Activated naive CD4-positive, alpha-beta T cell treated with anti-CD3 and anti-CD28 coated beads, Interleukin-2, amount 10 ng/mL, durations not matched to agents 7 days and 5 days (primary cell): Measurements from ENCODE around the gene RIPOR2.

Experiments used
- CTCF ChIA-PET: fragments of 350-600 bp; sonication (Branson Sonifier 250); formaldehyde crosslinking; loops from one replicate; lab custom pipeline; 2021; ENCODE audit warnings: antibody characterized with exemption; lab: Charles Lee
- DNase-seq: peaks from one replicate; pipeline ENCODE4 v3.0.0-alpha.2; 2020
- H3K27ac Mint-ChIP-seq: one replicate; pipeline ENCODE4 v1.8.0; 2021; ENCODE audit warnings: mild to moderate bottlenecking, moderate library complexity, mixed read lengths
- H3K27me3 Mint-ChIP-seq: one replicate; pipeline ENCODE4 v1.8.0; 2021; ENCODE audit warnings: mild to moderate bottlenecking, mixed read lengths
- H3K36me3 Mint-ChIP-seq: one replicate; pipeline ENCODE4 v1.8.0; 2021; ENCODE audit warnings: mixed read lengths
- H3K4me1 Mint-ChIP-seq: one replicate; pipeline ENCODE4 v1.8.0; 2021; ENCODE audit warnings: mixed read lengths
- H3K4me3 Mint-ChIP-seq: one replicate; pipeline ENCODE4 v1.8.0; 2021; ENCODE audit warnings: mild to moderate bottlenecking, moderate library complexity, mixed read lengths
- H3K9me3 Mint-ChIP-seq: one replicate; pipeline ENCODE4 v1.8.0; 2021; ENCODE audit warnings: mixed read lengths

The RIPOR2 gene

GRCh38 chr6:24845578-24845977 is 90.2 kb downstream of the RIPOR2 start:
- Mint-ChIP-seq H3K4me1 (peaks cover 57% of the 10 kb centered on the region), H3K27ac (peak overlapping the region; percentile 2), H3K9me3 (no peaks in the 10 kb centered on the region), H3K4me3 (no peak overlapping the region), H3K36me3 (peaks cover 95% of the 10 kb centered on the region), H3K27me3 (no peaks in the 10 kb centered on the region)
- DNase-seq: no peak
- CTCF ChIA-PET: interaction anchor here (1.4 kb wide), 1 partner anchor 88 kb away, joined by 4 read pairs; no protein-coding TSS in a partner anchor

DNA sequence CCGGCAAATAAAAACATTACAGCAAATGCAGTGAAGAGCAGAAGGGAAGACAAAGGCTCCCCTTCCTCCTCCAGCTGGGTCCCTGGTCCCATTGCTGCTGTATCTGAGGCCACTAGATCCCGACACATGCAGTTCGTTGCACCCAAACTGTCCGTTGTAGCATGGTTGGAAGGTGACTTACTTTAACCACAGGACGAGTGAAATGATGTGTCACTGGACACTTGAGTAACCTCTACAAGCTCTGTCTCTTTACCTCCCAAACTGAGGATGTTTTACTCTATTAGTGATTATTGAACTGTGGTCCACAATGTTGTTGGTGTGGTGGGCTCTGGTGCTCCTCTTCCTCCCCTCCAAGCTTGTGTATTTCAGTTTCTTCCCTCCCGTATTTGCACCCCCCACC is 90.9 kb downstream of the RIPOR2 start:
- Mint-ChIP-seq H3K27ac (peak overlapping the region; percentile 11), H3K27me3 (no peaks in the 10 kb centered on the region), H3K4me1 (peaks cover 61% of the 10 kb centered on the region), H3K36me3 (peaks cover 95% of the 10 kb centered on the region), H3K4me3 (no peak overlapping the region), H3K9me3 (no peaks in the 10 kb centered on the region)
- DNase-seq: no peak
- CTCF ChIA-PET: no interaction called here

GRCh38 chr6:24844061-24844460 is 91.7 kb downstream of the RIPOR2 start:
- H3K36me3 Mint-ChIP-seq: peaks cover 95% of the 10 kb centered on the region
- CTCF ChIA-PET: interaction anchor here (0.8 kb wide), 1 partner anchor 173 kb away, joined by 3 read pairs; no protein-coding TSS in a partner anchor
- H3K4me1 Mint-ChIP-seq: peaks cover 65% of the 10 kb centered on the region
- H3K27ac Mint-ChIP-seq: peak overlapping the region; percentile 29
- no peaks in the 10 kb centered on the region for H3K27me3 Mint-ChIP-seq
- H3K4me3 Mint-ChIP-seq: no peak overlapping the region
- no peak for DNase-seq
- H3K9me3 Mint-ChIP-seq: no peaks in the 10 kb centered on the region

- Mint-ChIP-seq H3K4me1 (peaks cover 75% of the 10 kb centered on the region), H3K9me3 (no peaks in the 10 kb centered on the region), H3K27ac (peak overlapping the region; percentile 76), H3K4me3 (no peak overlapping the region), H3K27me3 (no peaks in the 10 kb centered on the region), H3K36me3 (peaks cover 89% of the 10 kb centered on the region)
- CTCF ChIA-PET: interaction anchor here (0.8 kb wide), 1 partner anchor 178 kb away, joined by 3 read pairs; no protein-coding TSS in a partner anchor
- no peak for DNase-seq
Measured at GRCh38 chr6:24840187-24840586, 95.6 kb downstream of the RIPOR2 start.

DNA sequence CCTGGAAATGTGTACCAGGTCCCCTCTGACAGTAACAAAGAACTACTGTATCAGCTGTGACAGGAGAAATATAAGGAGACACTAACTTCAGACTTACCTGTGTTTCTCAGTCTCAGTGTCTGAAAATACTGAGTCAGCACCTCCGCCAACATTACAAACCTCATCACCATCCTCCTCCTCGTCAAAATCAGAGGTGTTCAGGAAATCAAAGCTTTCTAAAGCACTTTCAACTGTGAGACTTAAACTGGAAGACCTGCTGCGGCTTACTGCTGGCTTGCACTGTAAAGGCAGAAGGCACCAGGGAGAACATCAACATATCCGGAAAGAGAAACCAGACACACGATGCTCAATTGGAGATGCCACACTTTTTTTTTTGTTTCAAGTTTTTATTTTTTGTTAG is 96.8 kb downstream of the RIPOR2 start:
- Mint-ChIP-seq H3K27me3 (no peaks in the 10 kb centered on the region), H3K36me3 (peaks cover 93% of the 10 kb centered on the region), H3K9me3 (no peaks in the 10 kb centered on the region), H3K4me1 (peaks cover 82% of the 10 kb centered on the region), H3K27ac (peak overlapping the region; percentile 86), H3K4me3 (no peak overlapping the region)
- CTCF ChIA-PET: interaction anchor here (0.5 kb wide), 1 partner anchor 426 kb away, joined by 5 read pairs; no protein-coding TSS in a partner anchor
- DNase-seq: no peak

GRCh38 chr6:24838081-24838480 is 97.7 kb downstream of the RIPOR2 start:
- no peaks in the 10 kb centered on the region for H3K27me3 Mint-ChIP-seq
- H3K9me3 Mint-ChIP-seq: no peaks in the 10 kb centered on the region
- peaks cover 79% of the 10 kb centered on the region for H3K4me1 Mint-ChIP-seq
- H3K4me3 Mint-ChIP-seq: no peak overlapping the region
- no peak for DNase-seq
- CTCF ChIA-PET: no interaction called here
- peaks cover 91% of the 10 kb centered on the region for H3K36me3 Mint-ChIP-seq
- H3K27ac Mint-ChIP-seq: peak overlapping the region; percentile 64

DNA sequence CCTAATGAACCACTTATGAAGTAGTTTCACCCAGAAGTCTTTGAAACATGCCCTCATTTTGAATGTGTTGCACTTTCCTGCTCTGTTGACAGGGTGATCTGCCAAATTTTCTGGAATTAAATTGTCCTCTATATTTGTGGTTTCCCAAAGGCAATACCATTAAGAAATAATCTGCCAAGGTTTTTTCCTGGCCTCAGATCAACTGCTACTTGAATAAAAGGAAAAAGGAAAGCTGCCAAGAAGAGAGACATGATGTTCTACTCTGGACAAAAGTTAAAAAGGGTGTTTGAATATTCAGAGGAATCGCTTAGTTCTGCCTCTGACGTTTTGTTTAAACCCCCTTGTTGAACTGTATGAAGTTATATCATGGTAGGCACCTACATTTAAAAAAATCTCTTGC is 99.7 kb downstream of the RIPOR2 start:
- CTCF ChIA-PET: no interaction called here
- Mint-ChIP-seq H3K27ac (peak overlapping the region; percentile 77), H3K36me3 (peaks cover 92% of the 10 kb centered on the region), H3K4me1 (peaks cover 61% of the 10 kb centered on the region), H3K4me3 (no peak overlapping the region), H3K9me3 (no peaks in the 10 kb centered on the region), H3K27me3 (no peaks in the 10 kb centered on the region)
- no peak for DNase-seq

- H3K9me3 Mint-ChIP-seq: no peaks in the 10 kb centered on the region
- peaks cover 85% of the 10 kb centered on the region for H3K36me3 Mint-ChIP-seq
- H3K27ac Mint-ChIP-seq: peak overlapping the region; percentile 80
Measured at GRCh38 chr6:24833711-24834386, 101.9 kb downstream of the RIPOR2 start.

GRCh38 chr6:24832794-24833193 is 103.0 kb downstream of the RIPOR2 start:
- Mint-ChIP-seq H3K9me3 (no peaks in the 10 kb centered on the region), H3K27me3 (no peaks in the 10 kb centered on the region), H3K4me3 (no peak overlapping the region), H3K4me1 (peaks cover 34% of the 10 kb centered on the region), H3K27ac (peak overlapping the region; percentile 68), H3K36me3 (peaks cover 83% of the 10 kb centered on the region)
- CTCF ChIA-PET: no interaction called here
- no peak for DNase-seq

More at GRCh38 chr6:24833711-24834386, 101.9 kb downstream of the RIPOR2 start:
- CTCF ChIA-PET: interaction anchor here (0.6 to 1.4 kb wide), 2 partner anchors 16 to 237 kb away, joined by 3 read pairs; no protein-coding TSS in a partner anchor
- H3K4me3 Mint-ChIP-seq: no peak overlapping the region
- no peaks in the 10 kb centered on the region for H3K27me3 Mint-ChIP-seq
- H3K4me1 Mint-ChIP-seq: peaks cover 38% of the 10 kb centered on the region
- no peak for DNase-seq

DNA sequence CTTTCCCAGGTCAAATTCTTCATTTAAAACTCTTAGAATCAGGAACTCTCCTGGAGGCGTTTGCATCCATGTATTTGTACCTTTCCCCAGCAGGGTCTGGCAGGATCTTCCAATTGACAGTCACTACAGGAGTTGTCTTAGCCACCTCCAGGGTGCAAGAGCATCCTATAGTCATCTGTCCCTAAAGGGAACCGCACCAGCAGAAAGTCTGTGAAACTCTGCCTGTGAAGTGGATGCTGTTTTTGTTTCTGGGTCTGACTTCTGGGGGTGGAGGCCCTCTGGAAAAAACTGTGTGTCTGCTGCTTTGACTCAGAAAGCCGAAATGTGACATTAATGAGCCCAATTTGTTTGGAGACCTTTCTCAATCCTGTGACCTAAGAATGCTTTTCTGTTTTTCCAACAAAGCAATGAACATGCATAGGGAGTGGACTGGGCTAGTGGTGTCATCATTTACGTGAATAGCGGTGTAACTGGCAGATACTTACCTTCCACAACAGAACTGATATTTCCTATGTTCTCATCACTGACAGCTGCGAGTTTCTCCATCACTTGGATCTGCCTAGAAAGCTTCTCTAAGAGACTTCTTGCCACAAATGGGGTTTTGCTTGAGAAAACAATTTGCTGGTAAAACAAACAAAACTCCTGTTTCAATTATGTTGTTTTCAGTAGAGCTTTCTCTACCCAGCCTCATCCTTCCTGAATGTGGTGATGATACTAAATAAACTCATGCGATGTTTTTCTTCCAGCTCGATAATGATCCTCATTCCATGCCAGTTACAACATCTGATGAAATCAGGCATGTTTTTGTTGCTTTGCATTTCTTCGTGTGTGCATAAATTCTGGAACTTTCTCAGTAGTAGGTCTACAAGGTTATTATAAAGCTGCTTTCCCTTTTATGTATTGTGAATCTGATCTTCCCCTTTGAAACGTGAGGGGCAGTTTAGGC is 103.7 kb downstream of the RIPOR2 start:
- Mint-ChIP-seq H3K4me3 (no peak overlapping the region), H3K4me1 (peaks cover 32% of the 10 kb centered on the region), H3K27ac (peak overlapping the region; percentile 68), H3K27me3 (no peaks in the 10 kb centered on the region), H3K36me3 (peaks cover 86% of the 10 kb centered on the region), H3K9me3 (no peaks in the 10 kb centered on the region)
- no peak for DNase-seq
- CTCF ChIA-PET: no interaction called here

DNA sequence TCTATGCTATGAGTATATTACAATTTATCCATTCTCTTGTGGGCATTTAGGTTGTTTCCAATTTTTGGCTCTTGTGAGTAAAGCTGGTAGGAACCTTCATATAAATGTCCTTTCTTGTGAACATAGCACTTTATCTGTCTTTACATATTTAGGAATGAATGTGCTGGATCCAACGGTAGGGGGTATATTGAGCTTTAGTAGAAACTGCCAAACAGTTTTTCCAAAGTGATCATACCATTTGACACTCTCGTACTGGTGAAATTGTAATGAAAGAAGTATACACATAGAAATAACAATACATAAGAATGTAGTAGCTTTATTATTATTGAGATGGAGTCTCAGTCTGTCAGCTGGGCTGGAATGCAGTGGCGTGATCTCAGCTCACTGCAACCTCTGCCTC is 106.1 kb downstream of the RIPOR2 start:
- Mint-ChIP-seq H3K4me1 (peaks cover 14% of the 10 kb centered on the region), H3K36me3 (peaks cover 78% of the 10 kb centered on the region), H3K27ac (peak overlapping the region; percentile 67), H3K9me3 (no peaks in the 10 kb centered on the region), H3K27me3 (no peaks in the 10 kb centered on the region), H3K4me3 (no peak overlapping the region)
- CTCF ChIA-PET: interaction anchor here (1.6 kb wide), 1 partner anchor 197 kb away, joined by 4 read pairs; no protein-coding TSS in a partner anchor
- DNase-seq: no peak

GRCh38 chr6:24827970-24828369 is 107.8 kb downstream of the RIPOR2 start:
- CTCF ChIA-PET: no interaction called here
- peak overlapping the region; percentile 82 for H3K27ac Mint-ChIP-seq
- peaks cover 77% of the 10 kb centered on the region for H3K36me3 Mint-ChIP-seq
- no peaks in the 10 kb centered on the region for H3K9me3 Mint-ChIP-seq
- peaks cover 6% of the 10 kb centered on the region for H3K4me1 Mint-ChIP-seq
- no peaks in the 10 kb centered on the region for H3K27me3 Mint-ChIP-seq
- no peak for DNase-seq
- no peak overlapping the region for H3K4me3 Mint-ChIP-seq

DNA sequence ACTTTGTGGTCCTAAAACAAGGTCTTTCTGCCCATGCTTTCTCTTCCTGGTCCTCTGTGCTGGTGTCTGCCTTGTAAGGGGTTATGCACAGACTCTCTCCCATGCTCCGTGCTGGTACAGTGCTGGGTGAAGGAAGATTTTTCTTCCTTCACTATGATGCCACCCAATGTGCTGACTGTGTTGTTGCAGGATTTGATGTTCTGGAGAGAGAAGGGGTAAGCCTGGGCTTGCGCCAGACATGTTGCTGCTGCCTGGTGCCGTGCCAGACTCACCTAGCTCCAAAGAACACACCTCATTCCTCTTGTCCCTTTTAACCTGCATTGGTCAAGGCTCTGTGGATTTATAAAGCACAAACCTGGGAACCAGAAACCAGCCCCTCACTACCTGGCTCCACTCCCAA is 108.6 kb downstream of the RIPOR2 start:
- DNase-seq: no peak
- H3K4me1 Mint-ChIP-seq: peaks cover 6% of the 10 kb centered on the region
- no peaks in the 10 kb centered on the region for H3K9me3 Mint-ChIP-seq
- CTCF ChIA-PET: no interaction called here
- H3K4me3 Mint-ChIP-seq: no peak overlapping the region
- H3K27me3 Mint-ChIP-seq: no peaks in the 10 kb centered on the region
- H3K36me3 Mint-ChIP-seq: peaks cover 71% of the 10 kb centered on the region
- H3K27ac Mint-ChIP-seq: peak overlapping the region; percentile 62

GRCh38 chr6:24825130-24825630 is 110.6 kb downstream of the RIPOR2 start:
- Mint-ChIP-seq H3K4me3 (no peak overlapping the region), H3K27ac (peak overlapping the region; percentile 31), H3K36me3 (peaks cover 67% of the 10 kb centered on the region), H3K27me3 (no peaks in the 10 kb centered on the region), H3K4me1 (peaks cover 6% of the 10 kb centered on the region), H3K9me3 (no peaks in the 10 kb centered on the region)
- CTCF ChIA-PET: no interaction called here
- no peak for DNase-seq
